GM21447 (cell line): Measurements from ENCODE around the gene BTBD9.
"Not testable (repeated sequence)": the region's sequence is repeated elsewhere in the genome, so short reads cannot be mapped to it uniquely, and the experiment has no call there.

Source experiments
- ATAC-seq: cut with Tn5 transposase; IDR thresholded peaks from one replicate; pipeline ENCODE4 v1.9.1; 2021; ENCODE audit not compliant: unreplicated experiment

BTBD9 gene

DNA sequence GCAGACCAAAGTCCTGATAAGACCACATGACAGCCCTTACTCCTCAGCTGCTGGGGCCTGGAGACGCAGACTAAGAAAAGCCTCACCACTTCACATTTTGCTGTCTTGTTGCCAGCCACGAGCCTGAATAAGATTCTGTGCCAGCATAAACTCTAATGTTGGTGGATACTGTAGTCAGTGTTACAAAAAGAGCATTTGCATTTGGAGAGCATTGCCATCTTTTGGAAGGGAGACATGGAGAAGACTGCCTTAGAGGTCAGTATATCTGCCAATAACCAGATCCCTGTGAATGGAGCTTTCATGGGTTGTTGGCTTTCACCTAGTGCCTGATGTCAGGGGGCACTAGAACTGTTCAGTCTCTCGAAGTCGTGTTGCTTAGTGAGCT is 505.0 kb downstream of the BTBD9 start:
- ATAC-seq, result no peak

- ATAC-seq, result no peak
Observed at GRCh38 chr6:38133932-38134703, 505.6 kb downstream of the BTBD9 start.

GRCh38 chr6:38131527-38131965 is 508.2 kb downstream of the BTBD9 start:
- ATAC-seq, result no peak

DNA sequence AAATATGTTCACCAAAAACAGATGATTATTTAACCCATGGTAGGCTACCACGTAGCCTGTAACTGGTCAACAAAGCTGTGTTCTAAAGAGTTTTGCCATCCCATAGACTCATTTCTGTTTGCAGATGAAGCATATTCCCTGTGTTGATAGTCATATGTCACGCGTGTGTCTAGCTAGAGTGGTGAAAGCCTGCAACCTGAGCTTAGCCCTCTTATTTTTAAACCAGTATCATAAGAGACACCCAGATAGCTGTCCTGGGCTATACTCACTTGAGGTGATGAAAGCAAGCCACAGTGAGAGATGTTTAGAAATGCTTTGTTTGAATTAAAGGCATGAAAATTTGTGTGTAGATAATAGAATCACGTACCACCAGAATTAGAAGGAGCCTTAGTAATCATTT is 512.4 kb downstream of the BTBD9 start:
- ATAC-seq, result no peak

DNA sequence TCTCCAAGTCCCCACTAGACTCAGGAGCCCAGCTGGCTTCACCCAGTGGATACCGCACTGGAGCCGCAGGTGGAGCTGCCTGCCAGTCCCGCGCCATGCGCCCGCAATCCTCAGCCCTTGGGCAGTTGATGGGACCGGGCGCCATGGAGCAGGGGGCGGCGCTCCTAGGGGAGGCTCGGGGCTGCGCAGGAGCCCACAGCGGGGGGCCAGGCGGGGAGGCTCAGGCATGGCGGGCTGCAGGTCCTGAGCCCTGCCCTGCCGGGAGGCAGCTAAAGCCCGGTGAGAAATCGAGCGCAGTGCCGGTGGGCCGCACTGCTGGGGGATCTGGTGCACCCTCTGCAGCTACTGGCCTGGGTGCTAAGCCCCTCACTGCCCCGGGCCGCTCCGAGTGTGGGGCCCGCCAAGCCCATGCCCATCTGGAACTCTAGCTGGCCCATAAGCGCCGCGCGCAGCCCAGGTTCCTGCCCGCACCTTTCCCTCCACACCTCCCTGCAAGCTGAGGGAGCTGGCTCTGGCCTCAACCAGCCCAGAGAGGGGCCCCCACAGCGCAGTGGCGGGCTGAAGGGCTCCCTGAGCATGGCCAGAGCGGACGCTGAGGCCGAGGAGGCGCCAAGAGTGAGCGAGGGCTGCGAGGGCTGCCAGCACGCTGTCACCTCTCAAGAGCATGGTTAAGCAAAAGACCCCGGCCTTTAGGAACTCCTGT is 515.4 kb downstream of the BTBD9 start:
- ATAC-seq, result not testable (repeated sequence)

DNA sequence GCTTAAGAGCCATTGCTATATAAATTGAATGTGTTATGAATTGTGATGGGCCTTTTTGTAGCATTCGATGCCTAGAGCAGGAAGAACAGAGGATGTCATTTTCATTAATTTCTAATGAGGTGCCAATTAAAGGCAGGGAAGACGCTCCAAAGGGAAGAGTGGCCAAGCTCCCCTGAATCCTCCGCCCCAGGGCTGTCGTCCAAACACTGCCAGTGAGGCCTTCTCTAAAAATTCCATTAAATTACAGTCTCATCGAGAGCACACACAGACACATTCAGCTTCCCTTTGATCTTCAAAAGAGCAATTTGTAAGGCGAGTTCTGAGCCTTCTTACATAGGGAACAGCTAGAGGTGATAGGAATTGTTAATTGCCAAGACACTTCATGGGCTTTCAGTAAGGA is 520.2 kb downstream of the BTBD9 start:
- ATAC-seq, result no peak

GRCh38 chr6:38118791-38119365 is 520.9 kb downstream of the BTBD9 start:
- ATAC-seq, result no peak
